Measurements from ENCODE around the gene IQUB. TPM values are rescaled to one million over a fixed set of nuclear protein-coding genes. Genes with fewer than 3 reads are reported as not detected.
"Not testable (repeated sequence)": the region's sequence is repeated elsewhere in the genome, so short reads cannot be mapped to it uniquely, and the experiment has no call there.

The IQUB gene
- polyA plus RNA-seq, 1 donor (not counting 4 experiments of a cell fraction or from before 2014, with no cell fraction given) = 0.04 TPM

DNA sequence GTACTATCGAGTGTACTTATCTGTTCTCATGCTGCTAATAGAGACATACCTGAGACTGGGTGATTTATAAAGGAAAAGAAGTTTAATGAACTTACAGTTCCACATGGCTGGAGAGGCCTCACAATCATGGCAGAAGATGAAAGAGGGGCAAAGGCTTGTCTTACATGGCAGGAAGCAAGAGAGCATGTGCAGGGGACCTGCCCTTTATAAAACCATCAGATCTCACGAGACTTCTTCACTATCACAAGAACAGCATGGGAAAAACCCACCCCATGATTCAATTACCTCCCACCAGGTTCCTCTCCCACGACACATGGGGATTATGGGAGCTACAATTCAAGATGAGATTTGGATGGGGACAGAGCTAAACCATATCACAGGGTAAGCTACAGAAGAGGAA is 18.8 kb upstream of the IQUB start:
- Histone ChIP-seq H3K9me3 (ENCODE audit: control insufficient read depth, low read depth, low read length) (no peaks in the 10 kb centered on the region), H4K20me1 (ENCODE audit: control insufficient read depth, extremely low read depth, insufficient read depth, low read length) (no peaks in the 10 kb centered on the region), H3K27me3 (ENCODE audit: control insufficient read depth, extremely low read depth, insufficient read depth, low read length) (no peaks in the 10 kb centered on the region), H3K4me2 (ENCODE audit: control insufficient read depth, extremely low read depth, insufficient read depth, low read depth, low read length) (no peak overlapping the region), H3K36me3 (ENCODE audit: control insufficient read depth in 2 of 2, extremely low read depth in 1 of 2, insufficient read depth in 2 of 2, low read length in 2 of 2) (peaks cover 2 to 3% of the 10 kb centered on the region in 2 experiments), H2AFZ (ENCODE audit: control insufficient read depth, low read length) (no peak overlapping the region), H3K4me3 (ENCODE audit: control insufficient read depth in 2 of 3, extremely low read depth in 1 of 3, insufficient read depth in 2 of 3, low read depth in 1 of 3, low read length in 3 of 3) (no peak overlapping the region), H3K27ac (ENCODE audit: control insufficient read depth, insufficient read depth, low read length) (no peak overlapping the region), H3K9ac (ENCODE audit: control insufficient read depth, extremely low read depth, insufficient read depth, low read length) (no peak overlapping the region), H3K4me1 (ENCODE audit: control insufficient read depth, extremely low read depth, insufficient read depth, low read length) (peaks cover 9% of the 10 kb centered on the region), H3K79me2 (ENCODE audit: control insufficient read depth, insufficient read depth, low read length) (peaks cover 18% of the 10 kb centered on the region), H3K9me1 (ENCODE audit: control insufficient read depth, extremely low read depth, insufficient read depth, low read length) (peaks cover 3% of the 10 kb centered on the region)
- TF ChIP-seq, protein P1, sequence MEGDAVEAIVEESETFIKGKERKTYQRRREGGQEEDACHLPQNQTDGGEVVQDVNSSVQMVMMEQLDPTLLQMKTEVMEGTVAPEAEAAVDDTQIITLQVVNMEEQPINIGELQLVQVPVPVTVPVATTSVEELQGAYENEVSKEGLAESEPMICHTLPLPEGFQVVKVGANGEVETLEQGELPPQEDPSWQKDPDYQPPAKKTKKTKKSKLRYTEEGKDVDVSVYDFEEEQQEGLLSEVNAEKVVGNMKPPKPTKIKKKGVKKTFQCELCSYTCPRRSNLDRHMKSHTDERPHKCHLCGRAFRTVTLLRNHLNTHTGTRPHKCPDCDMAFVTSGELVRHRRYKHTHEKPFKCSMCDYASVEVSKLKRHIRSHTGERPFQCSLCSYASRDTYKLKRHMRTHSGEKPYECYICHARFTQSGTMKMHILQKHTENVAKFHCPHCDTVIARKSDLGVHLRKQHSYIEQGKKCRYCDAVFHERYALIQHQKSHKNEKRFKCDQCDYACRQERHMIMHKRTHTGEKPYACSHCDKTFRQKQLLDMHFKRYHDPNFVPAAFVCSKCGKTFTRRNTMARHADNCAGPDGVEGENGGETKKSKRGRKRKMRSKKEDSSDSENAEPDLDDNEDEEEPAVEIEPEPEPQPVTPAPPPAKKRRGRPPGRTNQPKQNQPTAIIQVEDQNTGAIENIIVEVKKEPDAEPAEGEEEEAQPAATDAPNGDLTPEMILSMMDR (optimal IDR thresholded peaks at IDR 0.05 in 1 of 3, IDR thresholded peaks at IDR 0.05 in 1 of 3, conservative IDR thresholded peaks at IDR 0.05 in 1 of 3; ENCODE audit: extremely low read depth in 1 of 3, insufficient read depth in 2 of 3, low read length in 3 of 3) = no peak
- no peak for TF ChIP-seq EZH2 (IDR thresholded peaks at IDR 0.05; ENCODE audit: low read length)
- dilution Hi-C loops (cut with MboI; ENCODE audit: extremely low pct_ligation_motif_present, low sequenced_read_pairs) = no loop called here
- no peak for FAIRE-seq
- DNase-seq (ENCODE audit: low read depth, low spot score) = no peak

DNA sequence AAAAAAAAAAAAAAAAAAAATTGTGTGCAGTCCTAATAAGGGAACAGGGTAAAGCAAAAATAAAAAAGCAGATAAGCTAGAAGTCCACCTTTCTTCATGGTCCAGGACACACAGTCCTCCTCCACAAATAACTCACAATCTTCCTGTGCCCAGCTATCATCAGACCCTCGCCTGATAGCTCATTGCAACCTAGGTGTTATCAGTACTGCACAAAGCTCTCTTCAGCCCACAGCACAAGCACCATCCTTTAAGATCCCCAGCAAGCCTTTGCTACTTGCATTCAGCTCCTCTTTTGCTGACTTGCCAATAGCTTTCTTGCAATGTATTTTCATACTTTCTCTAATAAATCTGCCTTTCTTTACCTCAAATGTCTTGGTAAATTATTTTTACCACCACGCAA is 18.2 kb upstream of the IQUB start:
- DNase-seq (ENCODE audit: low read depth, low spot score) (no peak), FAIRE-seq (no peak)
- Histone ChIP-seq H3K4me3 (ENCODE audit: control insufficient read depth in 2 of 3, extremely low read depth in 1 of 3, insufficient read depth in 2 of 3, low read depth in 1 of 3, low read length in 3 of 3) (no peak overlapping the region), H4K20me1 (ENCODE audit: control insufficient read depth, extremely low read depth, insufficient read depth, low read length) (no peaks in the 10 kb centered on the region), H3K36me3 (ENCODE audit: control insufficient read depth in 2 of 2, extremely low read depth in 1 of 2, insufficient read depth in 2 of 2, low read length in 2 of 2) (peaks cover 2 to 4% of the 10 kb centered on the region in 2 experiments), H3K27me3 (ENCODE audit: control insufficient read depth, extremely low read depth, insufficient read depth, low read length) (no peaks in the 10 kb centered on the region), H3K9me3 (ENCODE audit: control insufficient read depth, low read depth, low read length) (no peaks in the 10 kb centered on the region), H3K4me2 (ENCODE audit: control insufficient read depth, extremely low read depth, insufficient read depth, low read depth, low read length) (no peak overlapping the region), H2AFZ (ENCODE audit: control insufficient read depth, low read length) (no peak overlapping the region), H3K79me2 (ENCODE audit: control insufficient read depth, insufficient read depth, low read length) (peaks cover 18% of the 10 kb centered on the region), H3K9ac (ENCODE audit: control insufficient read depth, extremely low read depth, insufficient read depth, low read length) (no peak overlapping the region), H3K4me1 (ENCODE audit: control insufficient read depth, extremely low read depth, insufficient read depth, low read length) (peaks cover 7% of the 10 kb centered on the region), H3K27ac (ENCODE audit: control insufficient read depth, insufficient read depth, low read length) (no peak overlapping the region), H3K9me1 (ENCODE audit: control insufficient read depth, extremely low read depth, insufficient read depth, low read length) (peaks cover 3% of the 10 kb centered on the region)
- dilution Hi-C loops (cut with MboI; ENCODE audit: extremely low pct_ligation_motif_present, low sequenced_read_pairs) = no loop called here
- TF ChIP-seq, protein P1 (optimal IDR thresholded peaks at IDR 0.05 in 1 of 3, IDR thresholded peaks at IDR 0.05 in 1 of 3, conservative IDR thresholded peaks at IDR 0.05 in 1 of 3; ENCODE audit: extremely low read depth in 1 of 3, insufficient read depth in 2 of 3, low read length in 3 of 3) = no peak
- no peak for TF ChIP-seq EZH2 (IDR thresholded peaks at IDR 0.05; ENCODE audit: low read length)

DNA sequence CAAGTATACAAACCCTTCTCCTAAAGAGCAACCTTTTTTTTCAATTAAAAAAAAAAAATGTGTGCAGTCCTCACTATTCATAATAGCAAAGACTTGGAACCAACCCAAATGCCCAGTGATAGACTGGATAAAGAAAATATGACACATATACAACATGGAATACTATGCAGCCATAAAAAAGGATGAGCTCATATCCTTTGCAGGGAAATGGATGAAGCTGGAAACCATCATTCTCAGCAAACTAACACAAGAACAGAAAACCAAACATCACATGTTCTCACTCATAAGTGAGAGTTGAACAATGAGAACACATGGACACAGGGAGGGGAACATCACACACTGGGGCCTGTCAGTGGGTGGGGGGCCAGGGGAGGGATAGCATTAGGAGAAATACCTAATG is 17.7 kb upstream of the IQUB start:
- FAIRE-seq; H3K4me2 ChIP-seq (ENCODE audit: control insufficient read depth, extremely low read depth, insufficient read depth, low read depth, low read length); H3K9me1 ChIP-seq (ENCODE audit: control insufficient read depth, extremely low read depth, insufficient read depth, low read length); H3K27me3 ChIP-seq (ENCODE audit: control insufficient read depth, extremely low read depth, insufficient read depth, low read length); H3K4me1 ChIP-seq (ENCODE audit: control insufficient read depth, extremely low read depth, insufficient read depth, low read length); H3K9ac ChIP-seq (ENCODE audit: control insufficient read depth, extremely low read depth, insufficient read depth, low read length); H2AFZ ChIP-seq (ENCODE audit: control insufficient read depth, low read length); H3K4me3 ChIP-seq (ENCODE audit: control insufficient read depth in 2 of 3, extremely low read depth in 1 of 3, insufficient read depth in 2 of 3, low read depth in 1 of 3, low read length in 3 of 3); dilution Hi-C loops (cut with MboI; ENCODE audit: extremely low pct_ligation_motif_present, low sequenced_read_pairs); H4K20me1 ChIP-seq (ENCODE audit: control insufficient read depth, extremely low read depth, insufficient read depth, low read length); H3K9me3 ChIP-seq (ENCODE audit: control insufficient read depth, low read depth, low read length); DNase-seq (ENCODE audit: low read depth, low spot score); H3K36me3 ChIP-seq (ENCODE audit: control insufficient read depth in 2 of 2, extremely low read depth in 1 of 2, insufficient read depth in 2 of 2, low read length in 2 of 2); H3K27ac ChIP-seq (ENCODE audit: control insufficient read depth, insufficient read depth, low read length): not testable (repeated sequence)
- peaks cover 15% of the 10 kb centered on the region for H3K79me2 ChIP-seq (ENCODE audit: control insufficient read depth, insufficient read depth, low read length)
